GM21447 (cell line): ENCODE results near the gene MRPL54.

Experiments used
- ATAC-seq: cut with Tn5 transposase; IDR thresholded peaks from one replicate; pipeline ENCODE4 v1.9.1; 2021; ENCODE audit not compliant: unreplicated experiment

The MRPL54 gene

GRCh38 chr19:3762501-3763459 is at the start of gene MRPL54:
Gene MRPL54, plus strand, starts transcription at chr19:3762682. Its CDS starts 19 bp downstream, at chr19:3762701.
- peak; percentile 66 for ATAC-seq

DNA sequence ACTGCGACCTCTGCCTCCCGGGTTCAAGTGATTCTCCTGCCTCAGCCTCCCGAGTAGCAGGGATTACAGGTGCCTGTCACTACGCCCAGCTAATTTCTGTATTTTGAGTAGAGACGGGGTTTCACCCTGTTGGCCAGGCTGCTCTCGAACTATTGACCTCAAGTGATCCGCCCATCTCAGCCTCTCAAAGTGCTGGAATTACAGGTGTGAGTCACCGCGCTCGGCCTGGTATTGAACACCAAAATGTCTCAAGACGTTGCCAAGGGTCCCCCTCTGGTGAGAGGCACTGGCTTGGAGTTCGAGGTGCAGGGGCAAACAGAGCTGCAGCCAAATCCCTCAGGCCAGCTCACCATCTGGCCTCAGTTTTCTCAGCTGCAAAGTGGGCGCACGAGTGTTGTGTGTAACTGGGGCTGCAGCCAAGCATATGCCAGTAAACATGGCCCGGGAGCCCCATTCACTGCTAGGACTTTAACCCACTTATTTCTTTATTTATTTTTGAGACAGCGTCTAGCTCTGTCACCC is 46.3 kb upstream of the MRPL54 start:
- ATAC-seq = no peak

GRCh38 chr19:3719868-3720267 is 42.6 kb upstream of the MRPL54 start:
- no peak for ATAC-seq

- no peak for ATAC-seq
Observed at GRCh38 chr19:3720349-3720917, 42.0 kb upstream of the MRPL54 start.

DNA sequence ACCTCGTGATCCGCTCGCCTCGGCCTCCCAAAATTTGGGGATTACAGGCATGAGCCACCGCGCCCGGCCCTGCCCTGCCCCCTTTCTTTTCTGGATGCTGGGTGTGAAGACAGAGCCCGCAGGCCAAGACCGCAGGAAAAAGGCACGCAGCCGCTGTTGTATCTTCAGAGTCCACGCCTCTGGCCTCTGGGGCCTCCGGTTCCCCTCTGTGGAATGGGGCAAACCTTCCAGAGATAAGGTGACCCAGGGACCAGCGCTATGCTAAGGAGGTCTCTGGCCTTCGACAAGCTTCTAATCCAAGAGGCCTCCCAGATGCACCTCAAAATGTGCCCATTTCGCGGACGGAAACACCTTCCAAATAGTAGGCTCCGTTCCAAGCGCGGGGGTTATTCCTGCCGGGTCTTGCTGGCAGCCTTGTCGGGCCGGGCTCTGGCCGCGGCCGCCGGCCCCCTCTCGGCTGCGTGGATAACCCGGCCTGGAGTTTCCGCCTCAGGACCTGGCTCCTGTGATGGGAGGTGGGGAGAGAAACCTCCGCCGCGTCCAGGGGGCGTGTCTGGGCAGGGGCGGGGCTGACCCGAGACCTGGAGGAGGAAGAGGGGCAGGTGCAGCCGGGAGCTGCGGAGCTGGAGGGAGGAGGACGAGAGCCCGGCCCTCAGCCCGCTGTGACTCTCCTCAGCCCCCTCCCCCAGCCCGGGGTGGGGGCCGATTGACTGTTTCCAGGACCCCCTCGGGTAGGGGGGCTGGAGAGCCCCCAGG is 41.2 kb upstream of the MRPL54 start:
- no peak for ATAC-seq

DNA sequence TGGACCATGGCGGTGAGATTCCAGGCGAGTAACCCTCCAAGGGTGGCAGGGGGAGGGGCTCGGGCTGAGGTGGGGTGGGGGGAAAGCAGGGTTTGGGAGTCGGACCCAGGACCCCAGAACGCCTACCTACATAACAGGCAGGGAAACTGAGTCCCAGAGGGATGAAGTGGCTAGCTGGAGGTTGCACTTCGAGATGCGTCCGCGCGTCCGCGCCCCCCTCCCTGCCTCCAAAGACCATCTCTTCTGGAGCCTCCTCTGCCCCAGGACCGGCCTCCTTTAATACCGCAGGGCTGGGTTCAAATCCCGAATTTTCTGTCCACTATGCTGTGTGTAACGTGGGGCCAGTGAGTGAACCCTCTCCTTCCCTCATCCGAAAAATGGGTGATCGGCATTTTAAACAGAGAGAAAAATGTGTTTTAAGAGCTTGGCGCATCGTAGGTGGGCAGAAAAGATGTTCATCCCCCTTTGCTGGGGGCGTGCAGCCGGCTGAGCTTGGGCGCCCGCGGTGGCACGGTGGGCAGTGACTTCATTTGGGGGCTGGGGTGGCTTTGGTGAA is 40.5 kb upstream of the MRPL54 start:
- no peak for ATAC-seq

DNA sequence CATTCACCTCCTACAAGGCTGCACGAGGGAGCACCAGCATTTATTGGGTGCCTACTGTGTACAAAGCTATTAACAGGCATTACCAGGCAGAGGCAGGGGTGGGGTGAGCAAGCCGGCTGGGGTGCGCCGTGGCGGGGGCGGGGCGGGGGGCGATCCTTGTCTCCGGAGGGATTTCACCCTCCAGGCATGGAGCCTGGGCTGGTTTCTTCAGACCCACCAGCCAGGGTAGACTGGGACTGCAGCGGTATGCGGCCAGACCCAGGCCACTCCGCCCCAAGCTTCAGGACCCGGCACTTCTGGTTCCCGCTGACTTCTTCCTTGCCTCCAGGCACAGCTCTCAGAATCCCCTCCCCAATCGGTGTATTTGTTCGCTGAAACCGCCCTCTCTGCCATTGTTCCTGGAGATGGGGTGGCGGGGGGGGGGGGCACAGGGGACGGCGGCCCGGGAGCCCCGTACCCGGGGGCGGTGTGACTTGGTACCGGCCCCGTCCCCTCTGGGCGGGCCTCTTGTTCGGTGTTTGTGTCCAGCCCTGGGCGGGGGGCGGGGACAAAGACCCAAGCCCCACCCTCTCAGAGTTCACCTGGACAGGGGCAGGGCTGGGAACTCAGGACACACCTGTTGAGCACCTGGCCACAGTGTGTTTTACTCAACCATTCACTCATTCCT is 39.9 kb upstream of the MRPL54 start:
- ATAC-seq = no peak

GRCh38 chr19:3723110-3723488 is 39.4 kb upstream of the MRPL54 start:
- ATAC-seq = no peak

GRCh38 chr19:3723883-3724282 is 38.6 kb upstream of the MRPL54 start:
- ATAC-seq = no peak

DNA sequence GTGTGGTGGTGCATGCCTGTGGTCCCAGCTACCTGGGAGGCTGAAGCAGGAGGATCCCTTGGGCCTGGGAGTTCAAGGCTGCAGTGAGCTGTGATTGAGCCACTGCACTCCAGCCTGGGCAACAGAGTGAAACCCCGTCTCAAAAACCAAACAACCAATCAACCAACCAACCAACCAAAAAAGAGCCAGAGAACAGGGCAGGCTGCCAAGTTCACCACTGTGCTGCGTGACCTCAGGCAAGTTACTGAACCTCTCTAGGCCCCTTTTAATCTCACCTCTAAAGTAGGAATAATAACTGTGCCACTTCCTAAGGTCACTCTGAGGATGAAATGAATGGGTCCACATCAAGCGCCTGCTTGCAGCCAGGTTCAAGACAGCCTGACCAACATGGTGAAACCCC is 37.4 kb upstream of the MRPL54 start:
- ATAC-seq = no peak

DNA sequence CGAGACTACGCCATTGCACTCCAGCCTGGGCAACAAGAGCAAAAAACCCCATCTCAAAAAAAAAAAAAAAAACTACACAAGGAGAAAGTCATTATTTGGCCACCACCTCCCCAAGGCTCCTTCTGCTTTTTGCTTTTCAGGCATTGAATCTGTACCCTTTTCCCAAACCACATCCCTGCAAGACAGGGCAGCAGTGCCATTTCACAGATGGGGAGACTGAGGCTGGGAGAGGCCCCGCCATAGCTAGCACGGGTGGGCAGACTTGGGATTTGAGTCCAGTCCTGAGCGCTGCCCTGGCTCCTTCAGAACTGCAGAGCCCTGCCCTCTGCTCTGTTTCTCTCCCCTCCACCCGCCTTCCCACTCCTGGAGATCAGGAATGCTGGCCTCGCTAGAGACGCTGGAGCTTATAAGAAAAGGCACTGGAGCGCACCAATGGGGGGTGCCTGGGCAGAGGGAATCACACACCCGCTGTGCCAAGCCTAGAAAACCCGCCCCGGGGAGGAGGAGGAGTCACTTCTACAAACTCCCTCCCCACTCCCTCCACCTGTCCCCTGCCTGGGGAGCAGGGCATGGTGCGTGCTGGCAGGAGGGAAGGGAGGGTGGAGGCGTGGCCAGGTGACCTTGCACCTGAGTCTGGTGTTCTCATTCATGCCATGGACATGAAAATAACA is 36.7 kb upstream of the MRPL54 start:
- ATAC-seq = no peak

DNA sequence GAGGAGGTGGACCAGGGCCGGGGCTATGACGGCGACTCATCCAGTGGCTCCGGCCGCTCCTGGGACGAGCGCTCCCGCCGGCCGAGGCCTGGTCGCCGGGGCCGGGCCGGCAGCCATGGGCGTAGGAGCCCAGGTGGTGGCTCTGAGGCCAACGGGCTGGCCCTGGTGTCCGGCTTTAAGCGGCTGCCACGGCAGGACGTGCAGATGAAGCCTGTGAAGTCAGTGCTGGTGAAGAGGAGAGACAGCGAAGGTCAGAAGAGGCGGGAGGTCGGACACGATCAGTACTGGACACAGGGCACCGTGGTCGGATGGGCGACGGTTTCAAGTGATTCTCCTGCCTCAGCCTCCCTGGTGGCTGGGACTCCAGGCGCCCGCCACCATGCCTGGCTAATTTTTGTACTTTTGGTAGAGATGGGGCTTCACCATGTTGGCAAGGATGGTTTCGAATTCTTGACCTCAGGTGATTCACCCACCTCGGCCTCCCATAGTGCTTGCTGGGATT is 32.0 kb upstream of the MRPL54 start:
- no peak for ATAC-seq

DNA sequence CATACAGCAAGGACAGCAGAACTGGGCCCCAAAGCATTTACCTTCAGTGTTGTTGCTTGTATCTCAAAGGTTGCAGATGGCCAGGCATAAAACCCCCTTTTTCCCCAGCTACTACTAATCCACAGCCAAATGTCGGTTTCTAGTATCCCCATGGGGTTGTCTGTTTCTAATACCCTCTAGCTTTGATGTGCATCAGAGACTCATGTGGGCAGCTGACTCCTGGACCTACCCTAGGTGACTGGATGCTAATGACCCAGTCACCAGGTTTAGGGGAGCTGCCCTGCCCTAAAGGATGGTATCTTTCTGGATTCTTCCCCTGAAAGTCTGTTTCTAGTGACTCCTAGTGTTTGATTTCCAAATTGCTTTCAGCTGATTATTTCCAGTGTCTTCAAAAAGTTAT is 30.4 kb upstream of the MRPL54 start:
- ATAC-seq = no peak

- ATAC-seq = no peak
Observed at GRCh38 chr19:3733549-3734309, 28.8 kb upstream of the MRPL54 start.

DNA sequence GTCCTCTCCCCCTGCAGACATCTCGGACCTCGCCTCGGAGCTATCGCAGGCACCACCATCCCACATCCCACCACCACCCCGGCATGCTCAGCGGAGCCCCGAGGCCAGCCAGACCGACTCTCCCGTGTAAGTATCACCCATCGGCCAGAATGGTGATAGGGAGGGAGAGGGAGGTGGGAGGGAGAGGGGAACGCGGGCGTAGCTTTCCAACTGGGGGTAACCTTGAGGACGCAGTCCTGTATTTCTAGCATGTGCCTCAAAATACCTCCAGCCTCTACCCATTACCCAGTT is 28.2 kb upstream of the MRPL54 start:
- ATAC-seq = no peak

DNA sequence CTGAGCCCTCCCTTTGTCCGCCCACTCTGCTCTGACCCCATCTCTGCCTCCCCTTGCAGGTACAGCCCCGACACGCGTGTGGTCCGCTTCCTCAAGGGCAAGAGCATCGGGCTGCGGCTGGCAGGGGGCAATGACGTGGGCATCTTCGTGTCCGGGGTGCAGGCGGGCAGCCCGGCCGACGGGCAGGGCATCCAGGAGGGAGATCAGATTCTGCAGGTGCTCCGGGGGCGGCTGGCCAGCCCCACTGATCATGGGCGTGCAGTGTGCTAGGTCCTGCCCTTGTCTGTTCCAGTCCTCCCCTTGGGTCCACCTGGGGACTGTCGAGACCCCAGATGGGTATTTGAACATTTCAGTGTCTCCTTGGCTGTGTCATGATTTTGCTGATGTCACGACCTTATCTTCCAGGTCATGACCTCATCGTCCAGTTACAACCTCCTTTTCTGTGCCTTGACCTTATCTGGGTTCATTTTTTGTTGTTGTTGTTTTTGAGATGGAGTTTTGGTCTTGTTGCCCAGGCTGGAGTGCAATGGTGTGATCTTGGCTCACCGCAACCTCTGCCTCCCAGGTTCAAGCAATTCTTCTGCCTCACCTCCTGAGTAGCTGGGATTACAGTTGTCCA is 26.3 kb upstream of the MRPL54 start:
- ATAC-seq = no peak

- ATAC-seq = no peak
Observed at GRCh38 chr19:3737487-3738205, 24.8 kb upstream of the MRPL54 start.

GRCh38 chr19:3738477-3739220 is 23.8 kb upstream of the MRPL54 start:
- ATAC-seq = no peak
